ENCODE data around the gene VWA5B2. TPM values are rescaled to one million over a fixed set of nuclear protein-coding genes. Genes with fewer than 3 reads are reported as not detected.

Gene VWA5B2
- total and polyA plus RNA-seq, 2 of the 13 experiments (the other 11 are each of a cell fraction or from before 2014, with no cell fraction given), result 0.03 to 0.04 TPM

GRCh38 chr3:184235381-184236032 is 6.1 kb downstream of the VWA5B2 start:
- Histone ChIP-seq H3K9ac (ENCODE audit: insufficient read depth, low read depth, low read length) (no peak overlapping the region), H3K4me3 (replicated peaks in 1 of 3; ENCODE audit: insufficient read depth in 1 of 3, low read depth in 2 of 3, low read length in 3 of 3) (no peak overlapping the region), H3K4me2 (ENCODE audit: low read depth, low read length) (no peak overlapping the region), H3K79me2 (ENCODE audit: insufficient read depth, low read length) (no peaks in the 10 kb centered on the region), H3K4me1 (ENCODE audit: insufficient read depth, low read length) (0 out of 2 replicates have a peak, but pooled peaks cover 3% of the 10 kb centered on the region), H3K27me3 (ENCODE audit: control insufficient read depth in 1 of 2, insufficient read depth in 2 of 2, low read length in 2 of 2) (peaks cover 16 to 82% of the 10 kb centered on the region in 2 experiments; a peak in 4 of 5 replicates), H3K9me3 (ENCODE audit: low read length) (no peaks in the 10 kb centered on the region), H4K20me1 (ENCODE audit: insufficient read depth, low read length) (no peaks in the 10 kb centered on the region; the same call in 1 of the 2 replicates), H2AFZ (ENCODE audit: low read length) (no peak overlapping the region), H3K27ac (ENCODE audit: extremely low read length, insufficient read depth, low read length) (no peak overlapping the region), H3K36me3 (replicated peaks in 1 of 2; ENCODE audit: control insufficient read depth in 1 of 2, insufficient read depth in 2 of 2, low read length in 2 of 2) (no peaks in the 10 kb centered on the region)
- 0% methylated on average over 2 of the region's 4 CpGs for WGBS (ENCODE audit: low lambda C conversion rate)
- ATAC-seq (no peak), DNase-seq (ENCODE audit: low spot score) (no peak), FAIRE-seq (no peak)
- ChIA-PET POLR2A (no interaction called here), CTCF (ENCODE audit: low intra/inter-chr PET ratio, low total read pairs) (no interaction called here)
- intact Hi-C loops (cut with micrococcal nuclease; ENCODE audit: unreplicated experiment) (no loop called here), in situ Hi-C loops (cut with HindIII; ENCODE audit: extremely low pct_ligation_motif_present, low pct_unique_long_range_greater_than_20kb) (no loop called here)
- no peak for TF ChIP-seq MAFK (conservative IDR thresholded peaks at IDR 0.05 in 1 of 2, IDR thresholded peaks at IDR 0.05 in 1 of 2; ENCODE audit: low read length in 2 of 2)
- TF ChIP-seq PAF1 (CRISPR knock-in tag; IDR thresholded peaks at IDR 0.05), result no peak
- TF ChIP-seq CSRNP1 (CRISPR knock-in tag; IDR thresholded peaks at IDR 0.05), result no peak
- TF ChIP-seq ZNF160 (CRISPR knock-in tag; IDR thresholded peaks at IDR 0.05), result no peak
- TF ChIP-seq HOXA9 (CRISPR knock-in tag; IDR thresholded peaks at IDR 0.05; ENCODE audit: borderline replicate concordance), result no peak
- no peak for TF ChIP-seq NR2F6 (IDR thresholded peaks at IDR 0.05)
- TF ChIP-seq NR2F6 (CRISPR knock-in tag; IDR thresholded peaks at IDR 0.05), result no peak
- TF ChIP-seq ZBTB49 (CRISPR knock-in tag; IDR thresholded peaks at IDR 0.05; ENCODE audit: borderline replicate concordance), result no peak
- no peak for TF ChIP-seq NR2F2 (IDR thresholded peaks at IDR 0.05; ENCODE audit: borderline replicate concordance, low read depth)
- no TSS peak for BruUV-seq (replicated peaks)

All from HepG2 (cell line).